GM15510 (cell line): ENCODE results near the gene NCCRP1.

Source experiments
- POLR2A ChIP-seq: IDR thresholded peaks from 3 replicates; pipeline ENCODE4 v1.6.1; 2011; ENCODE audit warnings: borderline replicate concordance; ENCODE audit not compliant: insufficient read length; ENCODE audit errors: extremely low read depth

Gene NCCRP1

GRCh38 chr19:39158646-39159260, 38.0 kb upstream of the NCCRP1 start:
- TF ChIP-seq POLR2A = no peak

- no peak for TF ChIP-seq POLR2A
Measured at GRCh38 chr19:39160523-39160861, 36.3 kb upstream of the NCCRP1 start.

- TF ChIP-seq POLR2A = no peak
Measured at GRCh38 chr19:39160889-39161672, 35.7 kb upstream of the NCCRP1 start.

- no peak for TF ChIP-seq POLR2A
Measured at GRCh38 chr19:39162441-39163043, 34.2 kb upstream of the NCCRP1 start.

- no peak for TF ChIP-seq POLR2A
Measured at GRCh38 chr19:39163621-39164020, 33.1 kb upstream of the NCCRP1 start.

GRCh38 chr19:39164289-39164688, 32.5 kb upstream of the NCCRP1 start:
- no peak for TF ChIP-seq POLR2A

- TF ChIP-seq POLR2A = no peak
Measured at GRCh38 chr19:39165857-39166256, 30.9 kb upstream of the NCCRP1 start.

- TF ChIP-seq POLR2A = no peak
Measured at GRCh38 chr19:39166571-39167391, 30.0 kb upstream of the NCCRP1 start.

GRCh38 chr19:39167461-39168257, 29.1 kb upstream of the NCCRP1 start:
- no peak for TF ChIP-seq POLR2A

- TF ChIP-seq POLR2A = no peak
Measured at GRCh38 chr19:39168258-39169142, 28.3 kb upstream of the NCCRP1 start.

- TF ChIP-seq POLR2A = no peak
Measured at GRCh38 chr19:39169143-39169810, 27.5 kb upstream of the NCCRP1 start.

- TF ChIP-seq POLR2A = no peak
Measured at GRCh38 chr19:39170386-39171231, 26.2 kb upstream of the NCCRP1 start.
